ENCODE results near the gene SETD3.

The SETD3 gene

DNA sequence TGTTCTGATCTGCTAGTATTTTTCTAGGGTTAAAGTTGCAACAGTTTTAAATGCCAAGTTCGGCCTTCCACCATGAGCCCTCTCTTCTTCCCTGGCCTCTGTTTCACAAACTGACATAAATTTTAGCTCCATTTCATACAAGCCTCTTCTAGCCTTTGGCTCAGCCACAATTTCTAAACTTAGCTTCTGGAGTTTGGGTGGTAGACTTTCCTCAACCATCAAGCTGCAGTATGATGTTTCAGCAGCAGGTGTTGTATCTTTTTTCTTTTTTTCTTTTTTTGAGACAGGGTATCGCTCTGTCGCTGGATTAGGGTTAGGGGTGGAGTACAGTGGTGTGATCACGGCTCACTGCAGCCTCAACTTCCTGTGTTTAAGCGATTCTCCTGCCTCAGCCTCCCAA lies 29.4 kb downstream of the SETD3 start:
- no peak for DNase-seq

- no peak for DNase-seq
Measured at GRCh38 chr14:99450266-99450665, 30.4 kb downstream of the SETD3 start.

GRCh38 chr14:99447739-99448138 lies 32.9 kb downstream of the SETD3 start:
- no peak for DNase-seq

- DNase-seq, result no peak
Measured at GRCh38 chr14:99445931-99446330, 34.7 kb downstream of the SETD3 start.

- DNase-seq, result peak; percentile 21
Measured at GRCh38 chr14:99441918-99442317, 38.7 kb downstream of the SETD3 start.

GRCh38 chr14:99441157-99441870 lies 39.3 kb downstream of the SETD3 start:
- no peak for DNase-seq

DNA sequence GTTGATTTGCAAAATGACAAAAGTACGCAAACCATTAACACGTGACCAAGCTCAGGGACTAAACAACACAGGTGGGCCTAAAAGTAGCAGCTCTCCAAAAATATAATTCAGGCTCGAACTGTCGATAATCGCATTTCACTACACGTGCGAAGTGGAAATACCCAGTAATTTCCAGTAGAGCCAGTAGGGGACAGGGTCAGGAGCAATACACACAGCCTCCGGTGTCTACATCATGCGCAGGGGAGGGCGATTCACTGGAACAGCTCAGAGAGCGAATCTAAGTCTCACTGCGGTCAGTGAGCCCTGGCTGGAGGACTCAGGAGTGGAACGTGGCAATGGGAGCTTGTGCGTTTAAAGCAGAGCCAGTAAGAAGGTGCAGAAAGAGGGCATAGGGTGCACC lies 40.4 kb downstream of the SETD3 start:
- DNase-seq, result no peak

DNA sequence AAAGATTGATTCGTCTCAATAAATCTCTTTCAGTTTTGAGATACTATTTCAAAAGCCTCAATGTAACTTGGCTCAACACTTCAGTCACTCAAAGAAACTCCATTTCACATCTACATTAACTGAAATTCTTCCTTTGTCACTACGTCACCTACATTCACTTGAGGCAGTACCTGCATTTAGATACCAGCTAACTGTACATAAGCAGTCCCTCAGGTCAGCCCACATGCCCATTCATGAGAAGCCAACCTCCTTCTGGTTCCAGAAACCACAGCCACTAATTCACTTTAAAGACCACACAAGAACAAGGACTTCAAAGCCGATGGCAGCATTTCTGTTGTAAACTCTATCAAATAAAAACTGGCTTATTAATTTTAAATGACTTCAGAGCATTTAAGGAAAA lies 43.0 kb downstream of the SETD3 start:
- no peak for DNase-seq

GRCh38 chr14:99436247-99437180 lies 44.1 kb downstream of the SETD3 start:
- no peak for DNase-seq

DNA sequence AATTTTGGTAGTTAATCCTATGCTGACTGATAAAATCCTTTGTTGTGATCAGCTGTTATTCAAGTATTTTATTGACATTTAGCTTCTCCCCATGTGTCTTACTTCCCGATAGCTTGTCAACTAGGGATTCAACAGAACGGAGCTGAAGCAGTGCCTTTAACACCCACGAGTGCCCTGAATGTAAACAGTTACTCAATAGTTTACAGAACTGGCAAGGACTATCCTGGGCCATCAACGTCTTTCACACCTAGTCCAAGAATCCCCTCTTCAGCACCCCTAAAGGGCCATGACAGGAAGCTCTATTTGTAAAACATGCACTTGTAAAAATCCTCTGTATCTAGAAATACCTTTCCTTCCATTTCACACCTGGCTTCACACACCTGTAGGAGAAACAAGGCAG lies 45.3 kb downstream of the SETD3 start:
- no peak for DNase-seq

DNA sequence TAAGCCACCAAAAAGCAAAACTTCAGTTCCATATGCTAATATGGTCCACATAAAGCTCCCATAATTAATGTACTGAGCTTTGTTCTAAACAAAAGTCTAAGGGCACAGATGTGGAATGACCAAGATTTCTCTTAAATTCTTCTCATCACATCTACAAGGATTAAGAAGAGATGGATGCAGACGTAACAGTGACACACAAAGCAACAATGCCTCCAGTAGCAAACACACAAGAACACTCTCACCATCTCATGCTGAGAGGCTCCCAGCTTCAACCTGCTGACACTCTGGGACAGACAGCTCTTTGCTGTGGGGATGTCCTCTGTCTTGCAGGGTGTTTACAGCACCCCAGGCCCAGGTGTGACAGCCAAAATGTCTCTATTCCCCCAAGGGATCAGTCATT lies 48.2 kb downstream of the SETD3 start:
- no peak for DNase-seq

DNA sequence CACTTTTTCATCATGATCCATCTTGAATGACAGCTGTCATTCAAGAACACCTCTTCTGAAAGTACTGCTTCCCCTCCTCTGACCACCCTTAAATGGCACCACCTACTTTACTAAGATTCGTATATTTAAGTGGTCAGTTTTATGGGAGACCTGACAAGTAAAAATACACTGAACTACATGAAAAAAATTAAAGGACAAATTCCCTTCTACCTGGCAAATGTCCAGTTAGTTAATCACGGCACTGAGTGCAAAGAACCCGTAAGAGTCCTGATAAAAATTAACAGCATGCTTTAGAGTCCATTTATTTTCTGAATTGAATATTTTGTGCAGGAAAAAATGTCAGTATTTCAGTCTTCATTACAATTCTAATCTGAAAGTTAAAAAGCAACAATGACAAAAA lies 48.7 kb downstream of the SETD3 start:
- DNase-seq, result no peak

GRCh38 chr14:99430491-99430890 lies 50.2 kb downstream of the SETD3 start:
- peak; percentile 44 for DNase-seq

DNA sequence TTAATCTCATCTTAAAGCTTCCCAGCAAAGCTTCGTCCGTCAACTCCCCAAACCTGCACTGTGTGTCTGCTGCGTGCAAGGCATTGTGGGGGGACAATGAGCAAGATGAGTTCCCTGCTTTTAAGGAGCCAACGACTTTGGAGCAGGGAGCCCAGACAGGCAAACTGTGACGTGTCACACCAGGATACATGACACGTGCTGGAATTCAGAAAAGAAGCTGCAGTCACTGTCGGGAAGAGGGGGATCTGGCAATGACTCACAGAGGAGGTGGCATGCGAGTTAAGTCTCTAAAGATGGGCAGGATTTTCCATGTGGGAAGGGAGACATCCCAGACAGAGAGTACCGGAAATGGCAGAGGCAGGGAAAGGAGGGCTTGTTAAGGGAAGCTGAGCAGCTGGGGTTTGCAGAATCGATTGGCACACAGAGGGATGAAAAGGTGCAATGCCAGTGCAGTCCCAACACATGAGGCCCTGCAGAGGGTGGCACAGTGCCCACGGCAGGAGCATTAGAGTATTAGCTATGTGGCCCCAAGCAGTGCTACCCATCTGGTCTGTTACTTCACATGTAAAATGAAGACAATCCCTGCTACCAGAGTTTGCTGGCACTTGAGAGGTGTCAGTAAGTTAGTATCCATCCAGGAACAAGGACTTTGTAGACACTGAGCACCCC lies 52.9 kb downstream of the SETD3 start:
- no peak for DNase-seq

DNA sequence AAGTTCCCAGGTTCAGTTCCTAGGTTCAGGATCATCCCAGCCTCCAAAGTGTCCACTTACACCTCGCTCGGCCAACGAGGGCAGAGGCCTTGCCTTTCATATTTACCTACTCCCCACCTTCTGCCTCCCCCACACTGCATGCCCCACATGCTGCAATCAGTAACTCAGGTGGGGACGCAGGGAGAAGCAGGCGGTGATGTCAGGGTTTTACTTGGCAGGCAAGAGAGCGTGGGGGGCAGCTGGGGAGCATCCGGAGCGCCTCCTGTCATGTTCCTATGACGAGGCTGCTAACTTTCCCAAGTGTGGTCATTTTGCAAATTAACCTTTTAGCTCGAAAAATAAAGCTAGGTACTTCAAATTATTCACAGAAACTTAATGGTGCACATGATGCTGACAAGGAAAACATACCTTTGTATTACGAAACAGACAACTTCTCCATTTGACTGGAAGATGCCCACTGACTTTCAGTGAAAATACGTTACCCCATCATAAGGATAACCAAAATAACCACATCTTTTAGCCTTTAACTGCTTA lies 53.8 kb downstream of the SETD3 start:
- DNase-seq, result no peak

GRCh38 chr14:99426265-99426664 lies 54.4 kb downstream of the SETD3 start:
- DNase-seq, result no peak

DNA sequence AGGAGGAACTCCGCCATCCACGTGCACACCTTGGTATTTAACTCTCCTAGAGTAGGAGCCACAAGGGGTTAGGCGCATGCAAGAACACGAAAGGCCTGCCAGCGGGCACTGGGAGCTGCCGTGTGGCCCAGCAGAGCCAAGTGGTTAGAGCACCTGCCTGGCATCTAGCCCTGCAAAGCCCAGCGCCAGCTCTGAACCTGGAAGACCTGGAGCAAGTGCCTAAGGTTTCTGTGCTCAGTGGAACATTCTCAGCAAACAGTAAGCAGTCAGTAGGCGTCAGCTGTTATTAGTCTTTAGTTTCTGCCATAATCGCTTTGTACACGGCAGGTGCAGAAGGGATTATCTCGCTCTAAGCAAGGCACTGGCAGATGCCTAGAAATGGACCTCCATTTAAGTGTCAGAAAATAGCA lies 55.4 kb downstream of the SETD3 start:
- DNase-seq, result no peak

DNA sequence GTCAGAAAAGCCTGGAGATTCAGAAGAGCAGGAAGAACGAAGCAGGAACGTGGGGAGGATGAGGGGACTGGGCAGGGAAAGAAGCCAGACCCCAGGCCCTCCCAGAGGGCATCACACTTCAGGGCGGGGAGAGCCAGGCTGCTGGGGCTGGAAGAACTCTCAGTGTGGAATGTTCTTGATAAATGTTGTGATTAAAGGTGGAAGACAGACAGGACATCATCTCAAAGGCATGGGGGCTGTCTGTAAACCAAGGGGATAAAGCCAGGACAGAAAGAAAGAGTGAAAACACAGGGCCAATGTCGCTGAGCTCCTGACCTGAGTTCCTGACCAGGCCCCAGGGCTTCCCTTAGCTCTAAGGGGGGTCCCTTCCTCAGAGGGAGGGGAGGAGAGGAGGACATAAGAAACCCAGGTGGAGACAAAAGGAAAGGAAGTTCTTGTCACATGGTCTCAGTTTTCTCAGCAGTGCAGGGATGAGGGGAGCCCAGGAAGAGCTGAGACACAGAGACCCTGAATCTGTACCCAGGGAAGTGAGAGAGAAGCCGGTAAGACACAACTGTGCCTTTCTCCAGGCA lies 56.3 kb downstream of the SETD3 start:
- DNase-seq, result no peak

GRCh38 chr14:99423434-99423833 lies 57.2 kb downstream of the SETD3 start:
- no peak for DNase-seq

DNA sequence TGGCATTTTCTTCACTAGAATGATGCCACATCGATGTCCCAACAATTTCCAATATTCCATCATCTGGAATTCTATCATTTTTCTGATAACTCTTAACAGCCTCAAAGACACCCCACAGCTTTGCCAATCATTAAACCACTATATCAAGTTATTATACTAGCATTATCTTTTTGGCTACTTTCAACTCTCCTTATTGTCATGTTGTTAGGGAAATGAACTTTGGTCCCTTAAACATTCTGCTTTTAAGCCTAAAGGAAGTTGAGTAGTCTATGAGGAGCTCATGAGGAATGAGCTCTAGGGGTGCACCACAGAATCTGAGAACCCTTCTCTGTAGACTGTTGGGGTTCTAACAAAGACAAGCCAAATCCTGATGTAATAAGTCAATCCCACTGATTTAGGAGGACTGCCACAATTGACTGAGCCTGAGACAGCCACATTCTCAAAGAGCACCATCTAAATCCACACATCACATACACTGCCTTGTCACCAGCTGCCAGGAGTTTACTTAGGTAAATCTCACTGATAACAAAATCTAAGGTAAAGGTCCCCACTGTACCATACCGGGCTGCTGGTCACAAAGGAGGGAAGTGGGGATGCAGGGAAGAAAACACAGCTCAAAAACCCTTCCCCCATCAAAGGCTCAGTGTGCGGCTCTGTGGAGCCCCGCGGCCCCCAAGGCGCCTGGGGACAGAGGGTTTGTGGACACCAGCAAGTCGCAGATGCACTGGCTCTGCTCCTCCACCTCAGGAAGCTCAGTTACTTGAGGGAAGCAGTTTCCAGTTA lies 58.2 kb downstream of the SETD3 start:
- DNase-seq, result no peak

GRCh38 chr14:99420711-99421110 lies 59.9 kb downstream of the SETD3 start:
- DNase-seq, result no peak

DNA sequence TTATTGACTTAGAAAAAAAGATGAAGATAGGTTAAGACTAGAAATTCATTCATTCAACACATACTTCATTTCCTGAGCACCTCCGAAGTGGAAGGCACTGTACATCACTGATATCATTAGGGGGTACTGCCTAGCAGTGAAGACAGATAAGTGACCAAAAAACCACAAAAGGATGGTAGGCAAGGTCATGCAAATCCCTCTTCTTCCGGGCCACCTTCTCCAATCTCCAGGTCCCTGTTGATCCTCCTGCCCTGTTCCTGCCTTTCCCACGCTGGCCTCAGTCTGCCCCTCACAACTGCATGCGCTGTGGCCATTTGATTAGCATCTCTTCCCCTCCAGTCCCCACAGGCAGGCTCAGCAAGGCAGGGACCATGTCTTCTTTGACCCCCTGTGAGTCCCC lies 60.8 kb downstream of the SETD3 start:
- DNase-seq, result no peak

All from stimulated activated CD4-positive, alpha-beta T cell treated with anti-CD3 and anti-CD28 coated beads, Interleukin-15, amount 100 ng/mL, for 24 hours (primary cell).